Nephron progenitor cell (in vitro differentiated cells): ENCODE results near the gene RPRD1A.

ENCODE experiments used
- DNase-seq: peaks from one replicate; pipeline ENCODE4 v3.0.0; 2021
- H3K27ac Mint-ChIP-seq: 2 replicates; pipeline ENCODE4 v1.8.0; 2021; ENCODE audit warnings: mild to moderate bottlenecking, moderate library complexity, mixed read lengths
- H3K27me3 Mint-ChIP-seq: 2 replicates; pipeline ENCODE4 v1.8.0; 2021; ENCODE audit warnings: mild to moderate bottlenecking, low read depth, mixed read lengths; ENCODE audit not compliant: poor library complexity
- H3K36me3 Mint-ChIP-seq: 2 replicates; pipeline ENCODE4 v1.8.0; 2021; ENCODE audit warnings: low read depth, mixed read lengths
- H3K4me1 Mint-ChIP-seq: 2 replicates; pipeline ENCODE4 v1.8.0; 2021; ENCODE audit warnings: mixed read lengths
- H3K4me3 Mint-ChIP-seq: 2 replicates; pipeline ENCODE4 v1.8.0; 2021; ENCODE audit warnings: mild to moderate bottlenecking, moderate library complexity, mixed read lengths
- H3K9me3 Mint-ChIP-seq: 2 replicates; pipeline ENCODE4 v1.8.0; 2021; ENCODE audit warnings: mild to moderate bottlenecking, moderate library complexity, mixed read lengths
- CTCF ChIP-seq: fragments of 200-600 bp; sonication (generic); IDR thresholded peaks from 2 replicates; pipeline ENCODE4 v1.5.0; 2021; ENCODE audit warnings: antibody characterized with exemption

The RPRD1A gene

GRCh38 chr18:36006997-36007396 lies 60.4 kb downstream of the RPRD1A start:
- no peak overlapping the region for H3K4me3 Mint-ChIP-seq
- no peaks in the 10 kb centered on the region for H3K9me3 Mint-ChIP-seq
- no peak for TF ChIP-seq CTCF
- no peaks in the 10 kb centered on the region for H3K36me3 Mint-ChIP-seq
- no peak for DNase-seq
- H3K27ac Mint-ChIP-seq = no peak overlapping the region
- peaks cover 4% of the 10 kb centered on the region for H3K27me3 Mint-ChIP-seq
- no peaks in the 10 kb centered on the region for H3K4me1 Mint-ChIP-seq

GRCh38 chr18:35999925-36000324 lies 67.4 kb downstream of the RPRD1A start:
- Mint-ChIP-seq H3K4me1 (no peaks in the 10 kb centered on the region), H3K9me3 (no peaks in the 10 kb centered on the region), H3K36me3 (no peaks in the 10 kb centered on the region), H3K27me3 (no peaks in the 10 kb centered on the region), H3K27ac (no peak overlapping the region), H3K4me3 (no peak overlapping the region)
- no peak for TF ChIP-seq CTCF
- no peak for DNase-seq

- peak; percentile 20 for TF ChIP-seq CTCF
- H3K4me3 Mint-ChIP-seq = no peak overlapping the region
- no peak for DNase-seq
Observed at GRCh38 chr18:35998967-35999366, 68.4 kb downstream of the RPRD1A start.

GRCh38 chr18:35993013-35993412 lies 74.3 kb downstream of the RPRD1A start:
- no peaks in the 10 kb centered on the region for H3K27me3 Mint-ChIP-seq
- H3K4me1 Mint-ChIP-seq = no peaks in the 10 kb centered on the region
- H3K4me3 Mint-ChIP-seq = no peak overlapping the region
- TF ChIP-seq CTCF = no peak
- peaks cover 16% of the 10 kb centered on the region for H3K36me3 Mint-ChIP-seq
- no peaks in the 10 kb centered on the region for H3K9me3 Mint-ChIP-seq
- H3K27ac Mint-ChIP-seq = no peak overlapping the region
- no peak for DNase-seq

More at GRCh38 chr18:35998967-35999366, 68.4 kb downstream of the RPRD1A start:
- no peaks in the 10 kb centered on the region for H3K36me3 Mint-ChIP-seq
- H3K27me3 Mint-ChIP-seq = no peaks in the 10 kb centered on the region
- no peak overlapping the region for H3K27ac Mint-ChIP-seq
- H3K9me3 Mint-ChIP-seq = no peaks in the 10 kb centered on the region
- no peaks in the 10 kb centered on the region for H3K4me1 Mint-ChIP-seq

- no peak for DNase-seq
- no peaks in the 10 kb centered on the region for H3K4me1 Mint-ChIP-seq
- H3K36me3 Mint-ChIP-seq = peaks cover 23% of the 10 kb centered on the region
- no peaks in the 10 kb centered on the region for H3K9me3 Mint-ChIP-seq
- TF ChIP-seq CTCF = no peak
- no peak overlapping the region for H3K4me3 Mint-ChIP-seq
- H3K27ac Mint-ChIP-seq = no peak overlapping the region
- no peaks in the 10 kb centered on the region for H3K27me3 Mint-ChIP-seq
Observed at GRCh38 chr18:35991696-35992095, 75.7 kb downstream of the RPRD1A start.

GRCh38 chr18:35983818-35984217 lies 83.5 kb downstream of the RPRD1A start:
- H3K27ac Mint-ChIP-seq = no peak overlapping the region
- no peaks in the 10 kb centered on the region for H3K4me1 Mint-ChIP-seq
- H3K9me3 Mint-ChIP-seq = no peaks in the 10 kb centered on the region
- H3K27me3 Mint-ChIP-seq = no peaks in the 10 kb centered on the region
- peaks cover 54% of the 10 kb centered on the region for H3K36me3 Mint-ChIP-seq
- no peak for DNase-seq
- TF ChIP-seq CTCF = no peak
- H3K4me3 Mint-ChIP-seq = no peak overlapping the region
